ENCODE results near the gene KCTD16.

KCTD16 gene

GRCh38 chr5:144126707-144127106 lies 44.0 kb upstream of the KCTD16 start:
- no peak overlapping the region for H3K4me3 ChIP-seq (ENCODE audit: low read length)
- no peak overlapping the region for H4K8ac ChIP-seq (ENCODE audit: low read depth, low read length)
- no peak overlapping the region for H3K56ac ChIP-seq (ENCODE audit: low read length)
- no peak overlapping the region for H3K18ac ChIP-seq (ENCODE audit: low read length)
- no peak overlapping the region for H2BK120ac ChIP-seq (ENCODE audit: low read depth, low read length)
- H2AK5ac ChIP-seq (ENCODE audit: low read length) = no peak overlapping the region
- no peak overlapping the region for H3K4ac ChIP-seq (ENCODE audit: low read depth, low read length)
- no CpG with 5 or more reads among the region's 4 CpGs for WGBS (ENCODE audit: extremely low coverage, insufficient coverage, low lambda C conversion rate)
- no peak overlapping the region for H3K23ac ChIP-seq (ENCODE audit: low read length)
- H3K27ac ChIP-seq (ENCODE audit: low read depth, low read length) = no peak overlapping the region
- H3K79me1 ChIP-seq (ENCODE audit: low read length) = no peaks in the 10 kb centered on the region
- no peak for DNase-seq
- H3K9ac ChIP-seq (ENCODE audit: low read length) = no peak overlapping the region
- H2BK15ac ChIP-seq (replicated peaks; ENCODE audit: low read depth) = no peak overlapping the region
- no peak overlapping the region for H4K5ac ChIP-seq (ENCODE audit: low read length)
- H3K27me3 ChIP-seq (ENCODE audit: insufficient read depth, low read length, poor library complexity) = no peaks in the 10 kb centered on the region
- peaks cover 4% of the 10 kb centered on the region for H3K4me1 ChIP-seq (ENCODE audit: control insufficient read depth, low read depth, low read length)
- H3K4me2 ChIP-seq (ENCODE audit: low read length) = no peak overlapping the region
- no peaks in the 10 kb centered on the region for H3K79me2 ChIP-seq (ENCODE audit: control insufficient read depth, insufficient read depth, low read length)
- no peak overlapping the region for H2BK5ac ChIP-seq (ENCODE audit: low read length)
- H3K36me3 ChIP-seq (ENCODE audit: control insufficient read depth, insufficient read depth, low read length) = no peaks in the 10 kb centered on the region

DNA sequence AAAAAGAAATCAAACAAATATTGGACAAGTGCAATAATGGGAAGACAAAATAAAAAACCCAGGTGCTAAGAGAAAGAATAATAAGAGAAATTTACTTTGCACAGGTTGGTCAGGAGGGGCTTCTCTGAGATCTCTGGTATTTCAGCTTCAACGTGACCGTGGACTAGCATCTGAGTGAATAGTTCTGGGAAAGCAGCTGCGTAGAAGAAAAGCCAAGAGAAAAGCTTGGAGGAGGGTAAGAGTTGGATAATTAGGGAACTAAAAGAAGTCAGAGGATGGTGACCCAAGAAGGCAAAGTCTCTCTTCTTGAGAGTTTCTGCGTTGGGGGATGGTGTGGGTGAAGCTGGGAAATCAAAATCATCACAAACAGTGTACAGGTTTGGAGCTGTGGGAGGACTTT lies 41.8 kb upstream of the KCTD16 start:
- Histone ChIP-seq H3K4ac (ENCODE audit: low read depth, low read length) (no peak overlapping the region), H3K79me2 (ENCODE audit: control insufficient read depth, insufficient read depth, low read length) (no peaks in the 10 kb centered on the region), H3K27me3 (ENCODE audit: insufficient read depth, low read length, poor library complexity) (no peaks in the 10 kb centered on the region), H4K5ac (ENCODE audit: low read length) (no peak overlapping the region), H3K4me1 (ENCODE audit: control insufficient read depth, low read depth, low read length) (peaks cover 4% of the 10 kb centered on the region), H3K9ac (ENCODE audit: low read length) (no peak overlapping the region), H3K18ac (ENCODE audit: low read length) (no peak overlapping the region), H3K4me2 (ENCODE audit: low read length) (no peak overlapping the region), H3K4me3 (ENCODE audit: low read length) (no peak overlapping the region), H2AK5ac (ENCODE audit: low read length) (no peak overlapping the region), H2BK120ac (ENCODE audit: low read depth, low read length) (no peak overlapping the region), H3K27ac (ENCODE audit: low read depth, low read length) (no peak overlapping the region), H2BK5ac (ENCODE audit: low read length) (no peak overlapping the region), H2BK15ac (replicated peaks; ENCODE audit: low read depth) (no peak overlapping the region), H3K23ac (ENCODE audit: low read length) (no peak overlapping the region), H4K8ac (ENCODE audit: low read depth, low read length) (no peak overlapping the region), H3K56ac (ENCODE audit: low read length) (no peak overlapping the region), H3K79me1 (ENCODE audit: low read length) (no peaks in the 10 kb centered on the region), H3K36me3 (ENCODE audit: control insufficient read depth, insufficient read depth, low read length) (no peaks in the 10 kb centered on the region)
- DNase-seq = no peak
- no CpG with 5 or more reads among the region's 4 CpGs for WGBS (ENCODE audit: extremely low coverage, insufficient coverage, low lambda C conversion rate)

GRCh38 chr5:144130306-144130705 lies 40.4 kb upstream of the KCTD16 start:
- Histone ChIP-seq H3K23ac (ENCODE audit: low read length) (no peak overlapping the region), H3K4ac (ENCODE audit: low read depth, low read length) (no peak overlapping the region), H3K27me3 (ENCODE audit: insufficient read depth, low read length, poor library complexity) (no peaks in the 10 kb centered on the region), H3K56ac (ENCODE audit: low read length) (no peak overlapping the region), H2BK15ac (replicated peaks; ENCODE audit: low read depth) (no peak overlapping the region), H3K27ac (ENCODE audit: low read depth, low read length) (no peak overlapping the region), H3K36me3 (ENCODE audit: control insufficient read depth, insufficient read depth, low read length) (no peaks in the 10 kb centered on the region), H3K79me2 (ENCODE audit: control insufficient read depth, insufficient read depth, low read length) (no peaks in the 10 kb centered on the region), H3K9ac (ENCODE audit: low read length) (no peak overlapping the region), H4K8ac (ENCODE audit: low read depth, low read length) (no peak overlapping the region), H2BK5ac (ENCODE audit: low read length) (no peak overlapping the region), H2AK5ac (ENCODE audit: low read length) (no peak overlapping the region), H3K4me2 (ENCODE audit: low read length) (no peak overlapping the region), H3K18ac (ENCODE audit: low read length) (no peak overlapping the region), H3K79me1 (ENCODE audit: low read length) (no peaks in the 10 kb centered on the region), H3K4me3 (ENCODE audit: low read length) (no peak overlapping the region), H2BK120ac (ENCODE audit: low read depth, low read length) (no peak overlapping the region), H4K5ac (ENCODE audit: low read length) (no peak overlapping the region), H3K4me1 (ENCODE audit: control insufficient read depth, low read depth, low read length) (peaks cover 2% of the 10 kb centered on the region)
- WGBS (ENCODE audit: extremely low coverage, insufficient coverage, low lambda C conversion rate) = no CpG with 5 or more reads among the region's 4 CpGs
- no peak for DNase-seq

GRCh38 chr5:144131261-144131660 lies 39.4 kb upstream of the KCTD16 start:
- H3K36me3 ChIP-seq (ENCODE audit: control insufficient read depth, insufficient read depth, low read length) = no peaks in the 10 kb centered on the region
- H3K23ac ChIP-seq (ENCODE audit: low read length) = no peak overlapping the region
- no peaks in the 10 kb centered on the region for H3K27me3 ChIP-seq (ENCODE audit: insufficient read depth, low read length, poor library complexity)
- no peak overlapping the region for H4K8ac ChIP-seq (ENCODE audit: low read depth, low read length)
- H3K79me2 ChIP-seq (ENCODE audit: control insufficient read depth, insufficient read depth, low read length) = no peaks in the 10 kb centered on the region
- H3K56ac ChIP-seq (ENCODE audit: low read length) = no peak overlapping the region
- no peak overlapping the region for H3K27ac ChIP-seq (ENCODE audit: low read depth, low read length)
- no peaks in the 10 kb centered on the region for H3K79me1 ChIP-seq (ENCODE audit: low read length)
- H2BK120ac ChIP-seq (ENCODE audit: low read depth, low read length) = no peak overlapping the region
- no peak overlapping the region for H3K18ac ChIP-seq (ENCODE audit: low read length)
- no peak overlapping the region for H3K4ac ChIP-seq (ENCODE audit: low read depth, low read length)
- no CpG with 5 or more reads among the region's 4 CpGs for WGBS (ENCODE audit: extremely low coverage, insufficient coverage, low lambda C conversion rate)
- DNase-seq = no peak
- no peak overlapping the region for H2AK5ac ChIP-seq (ENCODE audit: low read length)
- no peak overlapping the region for H2BK5ac ChIP-seq (ENCODE audit: low read length)
- no peak overlapping the region for H2BK15ac ChIP-seq (replicated peaks; ENCODE audit: low read depth)
- H3K4me2 ChIP-seq (ENCODE audit: low read length) = no peak overlapping the region
- no peaks in the 10 kb centered on the region for H3K4me1 ChIP-seq (ENCODE audit: control insufficient read depth, low read depth, low read length)
- H3K4me3 ChIP-seq (ENCODE audit: low read length) = no peak overlapping the region
- no peak overlapping the region for H4K5ac ChIP-seq (ENCODE audit: low read length)
- H3K9ac ChIP-seq (ENCODE audit: low read length) = no peak overlapping the region

GRCh38 chr5:144133050-144133633 lies 37.5 kb upstream of the KCTD16 start:
- Histone ChIP-seq H3K27me3 (ENCODE audit: insufficient read depth, low read length, poor library complexity) (no peaks in the 10 kb centered on the region), H4K5ac (ENCODE audit: low read length) (no peak overlapping the region), H3K27ac (ENCODE audit: low read depth, low read length) (no peak overlapping the region), H3K36me3 (ENCODE audit: control insufficient read depth, insufficient read depth, low read length) (no peaks in the 10 kb centered on the region), H3K4me3 (ENCODE audit: low read length) (no peak overlapping the region), H3K9ac (ENCODE audit: low read length) (no peak overlapping the region), H3K79me1 (ENCODE audit: low read length) (no peaks in the 10 kb centered on the region), H3K4me1 (ENCODE audit: control insufficient read depth, low read depth, low read length) (no peaks in the 10 kb centered on the region), H2BK5ac (ENCODE audit: low read length) (no peak overlapping the region), H2BK120ac (ENCODE audit: low read depth, low read length) (no peak overlapping the region), H4K8ac (ENCODE audit: low read depth, low read length) (no peak overlapping the region), H3K4ac (ENCODE audit: low read depth, low read length) (no peak overlapping the region), H2BK15ac (replicated peaks; ENCODE audit: low read depth) (no peak overlapping the region), H3K4me2 (ENCODE audit: low read length) (no peak overlapping the region), H3K56ac (ENCODE audit: low read length) (no peak overlapping the region), H3K23ac (ENCODE audit: low read length) (no peak overlapping the region), H3K18ac (ENCODE audit: low read length) (no peak overlapping the region), H3K79me2 (ENCODE audit: control insufficient read depth, insufficient read depth, low read length) (no peaks in the 10 kb centered on the region), H2AK5ac (ENCODE audit: low read length) (no peak overlapping the region)
- DNase-seq = no peak
- WGBS (ENCODE audit: extremely low coverage, insufficient coverage, low lambda C conversion rate) = no CpG with 5 or more reads among the region's 4 CpGs

- DNase-seq = no peak
- no CpG with 5 or more reads among the region's 2 CpGs for WGBS (ENCODE audit: extremely low coverage, insufficient coverage, low lambda C conversion rate)
Measured at GRCh38 chr5:144134194-144134826, 36.4 kb upstream of the KCTD16 start.

More at GRCh38 chr5:144134194-144134826, 36.4 kb upstream of the KCTD16 start:
- Histone ChIP-seq H3K56ac (ENCODE audit: low read length) (no peak overlapping the region), H3K4me1 (ENCODE audit: control insufficient read depth, low read depth, low read length) (no peaks in the 10 kb centered on the region), H3K27ac (ENCODE audit: low read depth, low read length) (no peak overlapping the region), H3K4me3 (ENCODE audit: low read length) (no peak overlapping the region), H2BK15ac (replicated peaks; ENCODE audit: low read depth) (no peak overlapping the region), H4K8ac (ENCODE audit: low read depth, low read length) (no peak overlapping the region), H2AK5ac (ENCODE audit: low read length) (no peak overlapping the region), H3K4ac (ENCODE audit: low read depth, low read length) (no peak overlapping the region), H3K4me2 (ENCODE audit: low read length) (no peak overlapping the region), H3K23ac (ENCODE audit: low read length) (no peak overlapping the region), H2BK120ac (ENCODE audit: low read depth, low read length) (no peak overlapping the region), H4K5ac (ENCODE audit: low read length) (no peak overlapping the region), H3K9ac (ENCODE audit: low read length) (no peak overlapping the region), H3K27me3 (ENCODE audit: insufficient read depth, low read length, poor library complexity) (no peaks in the 10 kb centered on the region), H3K36me3 (ENCODE audit: control insufficient read depth, insufficient read depth, low read length) (no peaks in the 10 kb centered on the region), H3K18ac (ENCODE audit: low read length) (no peak overlapping the region), H2BK5ac (ENCODE audit: low read length) (no peak overlapping the region), H3K79me1 (ENCODE audit: low read length) (no peaks in the 10 kb centered on the region), H3K79me2 (ENCODE audit: control insufficient read depth, insufficient read depth, low read length) (no peaks in the 10 kb centered on the region)

Data from mesendoderm (in vitro differentiated cells).